K562 (cell line): ENCODE measurements around the gene TAF10. TPM values are rescaled to one million over a fixed set of nuclear protein-coding genes. Genes with fewer than 3 reads are reported as not detected.

Source experiments
- ELF2 ChIP-seq: fragments of 250-450 bp; sonication (Bioruptor Pico); IDR thresholded peaks from 2 replicates; pipeline ENCODE4 v1.5.0; 2021; ENCODE audit warnings: mild to moderate bottlenecking
- HDAC8 ChIP-seq: fragments of 450-650 bp; IDR thresholded peaks from 2 replicates; pipeline ENCODE4 v1.6.1; 2016; ENCODE audit warnings: mild to moderate bottlenecking, missing genetic modification characterization, moderate library complexity, missing compliant biosample characterization
- KHSRP ChIP-seq: fragments of 450-650 bp; IDR thresholded peaks from 2 replicates; pipeline ENCODE4 v1.6.1; 2017
- MEIS2 ChIP-seq: fragments of 450-650 bp; IDR thresholded peaks from 2 replicates; pipeline ENCODE4 v1.6.1; 2014; ENCODE audit warnings: mild to moderate bottlenecking; ENCODE audit not compliant: partially characterized antibody
- MXI1 ChIP-seq: IDR thresholded peaks from 2 replicates; pipeline ENCODE4 v1.6.1; 2011; ENCODE audit warnings: low read depth, mild to moderate bottlenecking, improper control_type of control experiment, low read length
- NBN ChIP-seq: fragments of 450-650 bp; IDR thresholded peaks from 2 replicates; pipeline ENCODE4 v1.6.1; 2016; ENCODE audit warnings: low read depth, mild to moderate bottlenecking
- PHF20 ChIP-seq: fragments of 450-650 bp; IDR thresholded peaks from 2 replicates; pipeline ENCODE4 v1.6.1; 2018; ENCODE audit not compliant: partially characterized antibody
- SMAD2 ChIP-seq: fragments of 150-350 bp; IDR thresholded peaks from 2 replicates; pipeline ENCODE4 v1.6.1; 2014; ENCODE audit warnings: low read depth, mild to moderate bottlenecking, low read length
- ZNF282 ChIP-seq: sonication (generic); formaldehyde crosslinking; IDR thresholded peaks from 2 replicates; pipeline ENCODE4 v1.8.1; 2023; ENCODE audit warnings: missing genetic modification reagents
- ZNF436 ChIP-seq: fragments of 250-450, 450-650 bp; sonication (Bioruptor Pico); formaldehyde crosslinking; IDR thresholded peaks from 2 replicates; pipeline ENCODE4 v1.7.0; 2020; ENCODE audit warnings: mild to moderate bottlenecking
- ZNF507 ChIP-seq: conservative IDR thresholded peaks from 2 replicates; pipeline ENCODE4 v1.6.1; 2017; ENCODE audit warnings: missing genetic modification characterization, missing compliant biosample characterization
- ZNF551 ChIP-seq: fragments of 250-450 bp; sonication (Bioruptor Pico); IDR thresholded peaks from 2 replicates; pipeline ENCODE4 v1.5.0; 2021; ENCODE audit warnings: mild to moderate bottlenecking, moderate library complexity
- ZNF584 ChIP-seq: fragments of 200-800 bp; sonication (Bioruptor generic); IDR thresholded peaks from 2 replicates; pipeline ENCODE4 v1.6.1; 2016; ENCODE audit warnings: low read depth, mild to moderate bottlenecking, missing genetic modification characterization, missing compliant biosample characterization
- ZNF695 ChIP-seq: fragments of 450-650 bp; formaldehyde crosslinking; IDR thresholded peaks from 2 replicates; pipeline ENCODE4 v1.4.0; 2020; ENCODE audit warnings: mild to moderate bottlenecking, moderate library complexity
- polyA plus RNA-seq, 8 experiments: library from polyadenylated mRNA; depleted of rRNA in 4 of 8; stranded (reverse) in 5 of 8; unstranded in 3 of 8; fragments of >200 nt; fragmentation: Nextera tagmentation in 2 of 8; fragmentation: Illumina TruSeq in 1 of 8; extraction: Ambion mirVana in 2 of 8; extraction: Trizol in 1 of 8; gene quantifications; 2 replicates each; pipeline versions ENCODE4 v1.2.1 to v1.2.3, GENCODE V29; 2011 to 2014; ENCODE audit warnings: inconsistent platforms in 1 of 8, missing spikeins in 1 of 8
- total RNA-seq, 7 experiments: library from RNA; depleted of rRNA in 6 of 7; stranded (reverse); fragments of >200 nt in 6 of 7; fragmentation: Illumina TruSeq in 2 of 7; extraction: Trizol in 2 of 7; gene quantifications; 2 replicates each; pipeline versions ENCODE4 v1.2.1 to v1.2.3, GENCODE V29; 2011 to 2021; ENCODE audit warnings: low replicate concordance in 1 of 7
- TF ChIP-seq, protein P1 (sequence below): sonication (generic); formaldehyde crosslinking; IDR thresholded peaks from 2 replicates; pipeline ENCODE4 v1.8.0; 2023; ENCODE audit warnings: missing genetic modification reagents, mild to moderate bottlenecking, borderline replicate concordance
- TF ChIP-seq, protein P2 (sequence below): sonication (generic); formaldehyde crosslinking; IDR thresholded peaks from 2 replicates; pipeline ENCODE4 v1.4.0; 2020; ENCODE audit warnings: mild to moderate bottlenecking, missing genetic modification reagents
- TF ChIP-seq, protein P3 (sequence below): IDR thresholded peaks from 2 replicates; pipeline ENCODE4 v1.6.1; 2012; ENCODE audit warnings: low read depth, low read length, improper control_type of control experiment, borderline replicate concordance
- TF ChIP-seq, protein P4 (sequence below), 2 experiments: fragments of 450-650 bp in 1 of 2; sonication (generic) in 1 of 2; formaldehyde crosslinking; conservative IDR thresholded peaks; 2 replicates each; pipeline versions ENCODE4 v1.4.0 to v1.8.1; 2020 to 2022; ENCODE audit warnings: mild to moderate bottlenecking in 1 of 2, missing genetic modification reagents in 1 of 2
- TF ChIP-seq, protein P5 (sequence below): fragments of 450-650 bp; formaldehyde crosslinking; IDR thresholded peaks from 2 replicates; pipeline ENCODE4 v1.4.0; 2020; ENCODE audit warnings: mild to moderate bottlenecking

Gene TAF10
- total and polyA plus RNA-seq, 9 of the 15 experiments (the other 6 are each of a cell fraction or from before 2014, with no cell fraction given) = 19.5 to 197 (median 121) TPM

DNA sequence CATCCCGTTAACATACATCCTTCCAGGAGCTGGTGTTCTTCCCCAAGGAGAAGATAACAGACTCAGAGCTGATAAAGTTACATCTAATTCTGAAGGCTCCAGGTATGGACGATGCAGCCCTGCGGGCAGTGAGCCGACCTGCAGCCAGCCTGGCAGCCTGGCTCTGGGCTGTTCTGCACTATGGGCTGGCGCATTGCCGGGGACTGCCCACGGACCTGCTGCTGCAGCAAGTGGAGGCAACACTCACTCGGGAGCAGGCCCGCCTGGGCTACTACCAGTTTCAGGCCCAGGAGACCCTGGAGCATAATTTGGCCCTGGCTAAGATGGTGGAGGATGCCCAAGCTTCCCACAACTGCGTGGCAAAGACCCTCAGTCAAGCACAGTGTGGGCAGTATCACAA is 48.3 kb downstream of the TAF10 start (continued):
- TF ChIP-seq ZNF584 (CRISPR knock-in tag) (no peak), SMAD2 (no peak), PHF20 (no peak), ZNF695 (CRISPR knock-in tag) (no peak), HDAC8 (no peak), MXI1 (no peak), ZNF507 (no peak), KHSRP (no peak), MEIS2 (no peak), NBN (no peak), ZNF436 (CRISPR knock-in tag) (no peak), ZNF282 (CRISPR knock-in tag) (no peak), ELF2 (CRISPR knock-in tag) (no peak), ZNF551 (CRISPR knock-in tag) (no peak)
- TF ChIP-seq, protein P1, sequence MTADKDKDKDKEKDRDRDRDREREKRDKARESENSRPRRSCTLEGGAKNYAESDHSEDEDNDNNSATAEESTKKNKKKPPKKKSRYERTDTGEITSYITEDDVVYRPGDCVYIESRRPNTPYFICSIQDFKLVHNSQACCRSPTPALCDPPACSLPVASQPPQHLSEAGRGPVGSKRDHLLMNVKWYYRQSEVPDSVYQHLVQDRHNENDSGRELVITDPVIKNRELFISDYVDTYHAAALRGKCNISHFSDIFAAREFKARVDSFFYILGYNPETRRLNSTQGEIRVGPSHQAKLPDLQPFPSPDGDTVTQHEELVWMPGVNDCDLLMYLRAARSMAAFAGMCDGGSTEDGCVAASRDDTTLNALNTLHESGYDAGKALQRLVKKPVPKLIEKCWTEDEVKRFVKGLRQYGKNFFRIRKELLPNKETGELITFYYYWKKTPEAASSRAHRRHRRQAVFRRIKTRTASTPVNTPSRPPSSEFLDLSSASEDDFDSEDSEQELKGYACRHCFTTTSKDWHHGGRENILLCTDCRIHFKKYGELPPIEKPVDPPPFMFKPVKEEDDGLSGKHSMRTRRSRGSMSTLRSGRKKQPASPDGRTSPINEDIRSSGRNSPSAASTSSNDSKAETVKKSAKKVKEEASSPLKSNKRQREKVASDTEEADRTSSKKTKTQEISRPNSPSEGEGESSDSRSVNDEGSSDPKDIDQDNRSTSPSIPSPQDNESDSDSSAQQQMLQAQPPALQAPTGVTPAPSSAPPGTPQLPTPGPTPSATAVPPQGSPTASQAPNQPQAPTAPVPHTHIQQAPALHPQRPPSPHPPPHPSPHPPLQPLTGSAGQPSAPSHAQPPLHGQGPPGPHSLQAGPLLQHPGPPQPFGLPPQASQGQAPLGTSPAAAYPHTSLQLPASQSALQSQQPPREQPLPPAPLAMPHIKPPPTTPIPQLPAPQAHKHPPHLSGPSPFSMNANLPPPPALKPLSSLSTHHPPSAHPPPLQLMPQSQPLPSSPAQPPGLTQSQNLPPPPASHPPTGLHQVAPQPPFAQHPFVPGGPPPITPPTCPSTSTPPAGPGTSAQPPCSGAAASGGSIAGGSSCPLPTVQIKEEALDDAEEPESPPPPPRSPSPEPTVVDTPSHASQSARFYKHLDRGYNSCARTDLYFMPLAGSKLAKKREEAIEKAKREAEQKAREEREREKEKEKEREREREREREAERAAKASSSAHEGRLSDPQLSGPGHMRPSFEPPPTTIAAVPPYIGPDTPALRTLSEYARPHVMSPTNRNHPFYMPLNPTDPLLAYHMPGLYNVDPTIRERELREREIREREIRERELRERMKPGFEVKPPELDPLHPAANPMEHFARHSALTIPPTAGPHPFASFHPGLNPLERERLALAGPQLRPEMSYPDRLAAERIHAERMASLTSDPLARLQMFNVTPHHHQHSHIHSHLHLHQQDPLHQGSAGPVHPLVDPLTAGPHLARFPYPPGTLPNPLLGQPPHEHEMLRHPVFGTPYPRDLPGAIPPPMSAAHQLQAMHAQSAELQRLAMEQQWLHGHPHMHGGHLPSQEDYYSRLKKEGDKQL (CRISPR knock-in tag) = no peak
- TF ChIP-seq, protein P2, sequence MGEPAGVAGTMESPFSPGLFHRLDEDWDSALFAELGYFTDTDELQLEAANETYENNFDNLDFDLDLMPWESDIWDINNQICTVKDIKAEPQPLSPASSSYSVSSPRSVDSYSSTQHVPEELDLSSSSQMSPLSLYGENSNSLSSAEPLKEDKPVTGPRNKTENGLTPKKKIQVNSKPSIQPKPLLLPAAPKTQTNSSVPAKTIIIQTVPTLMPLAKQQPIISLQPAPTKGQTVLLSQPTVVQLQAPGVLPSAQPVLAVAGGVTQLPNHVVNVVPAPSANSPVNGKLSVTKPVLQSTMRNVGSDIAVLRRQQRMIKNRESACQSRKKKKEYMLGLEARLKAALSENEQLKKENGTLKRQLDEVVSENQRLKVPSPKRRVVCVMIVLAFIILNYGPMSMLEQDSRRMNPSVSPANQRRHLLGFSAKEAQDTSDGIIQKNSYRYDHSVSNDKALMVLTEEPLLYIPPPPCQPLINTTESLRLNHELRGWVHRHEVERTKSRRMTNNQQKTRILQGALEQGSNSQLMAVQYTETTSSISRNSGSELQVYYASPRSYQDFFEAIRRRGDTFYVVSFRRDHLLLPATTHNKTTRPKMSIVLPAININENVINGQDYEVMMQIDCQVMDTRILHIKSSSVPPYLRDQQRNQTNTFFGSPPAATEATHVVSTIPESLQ (CRISPR knock-in tag) = no peak
- TF ChIP-seq, protein P3, sequence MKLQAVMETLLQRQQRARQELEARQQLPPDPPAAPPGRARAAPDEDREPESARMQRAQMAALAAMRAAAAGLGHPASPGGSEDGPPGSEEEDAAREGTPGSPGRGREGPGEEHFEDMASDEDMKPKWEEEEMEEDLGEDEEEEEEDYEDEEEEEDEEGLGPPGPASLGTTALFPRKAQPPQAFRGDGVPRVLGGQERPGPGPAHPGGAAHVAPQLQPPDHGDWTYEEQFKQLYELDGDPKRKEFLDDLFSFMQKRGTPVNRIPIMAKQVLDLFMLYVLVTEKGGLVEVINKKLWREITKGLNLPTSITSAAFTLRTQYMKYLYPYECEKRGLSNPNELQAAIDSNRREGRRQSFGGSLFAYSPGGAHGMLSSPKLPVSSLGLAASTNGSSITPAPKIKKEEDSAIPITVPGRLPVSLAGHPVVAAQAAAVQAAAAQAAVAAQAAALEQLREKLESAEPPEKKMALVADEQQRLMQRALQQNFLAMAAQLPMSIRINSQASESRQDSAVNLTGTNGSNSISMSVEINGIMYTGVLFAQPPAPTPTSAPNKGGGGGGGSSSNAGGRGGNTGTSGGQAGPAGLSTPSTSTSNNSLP = no peak
- TF ChIP-seq, protein P4, sequence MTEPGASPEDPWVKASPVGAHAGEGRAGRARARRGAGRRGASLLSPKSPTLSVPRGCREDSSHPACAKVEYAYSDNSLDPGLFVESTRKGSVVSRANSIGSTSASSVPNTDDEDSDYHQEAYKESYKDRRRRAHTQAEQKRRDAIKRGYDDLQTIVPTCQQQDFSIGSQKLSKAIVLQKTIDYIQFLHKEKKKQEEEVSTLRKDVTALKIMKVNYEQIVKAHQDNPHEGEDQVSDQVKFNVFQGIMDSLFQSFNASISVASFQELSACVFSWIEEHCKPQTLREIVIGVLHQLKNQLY (CRISPR knock-in tag; conservative IDR thresholded peaks at IDR 0.05) = no peak
- TF ChIP-seq, protein P5, sequence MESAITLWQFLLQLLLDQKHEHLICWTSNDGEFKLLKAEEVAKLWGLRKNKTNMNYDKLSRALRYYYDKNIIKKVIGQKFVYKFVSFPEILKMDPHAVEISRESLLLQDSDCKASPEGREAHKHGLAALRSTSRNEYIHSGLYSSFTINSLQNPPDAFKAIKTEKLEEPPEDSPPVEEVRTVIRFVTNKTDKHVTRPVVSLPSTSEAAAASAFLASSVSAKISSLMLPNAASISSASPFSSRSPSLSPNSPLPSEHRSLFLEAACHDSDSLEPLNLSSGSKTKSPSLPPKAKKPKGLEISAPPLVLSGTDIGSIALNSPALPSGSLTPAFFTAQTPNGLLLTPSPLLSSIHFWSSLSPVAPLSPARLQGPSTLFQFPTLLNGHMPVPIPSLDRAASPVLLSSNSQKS (CRISPR knock-in tag) = no peak
